SK-N-SH (cell line): ENCODE results near the gene GPR15.

Source experiments
- EZH2phosphoT487 ChIP-seq: fragments of 200-600 bp; sonication (generic); IDR thresholded peaks from 2 replicates; pipeline ENCODE4 v1.6.1; 2017; ENCODE audit warnings: low read depth, mixed run types, mild to moderate bottlenecking, antibody characterized with exemption, moderate library complexity, borderline replicate concordance
- JUND ChIP-seq: IDR thresholded peaks from 2 replicates; pipeline ENCODE4 v1.4.0; 2012
- MEF2A ChIP-seq: IDR thresholded peaks from 2 replicates; pipeline ENCODE4 v1.4.0; 2012; ENCODE audit warnings: low read depth, borderline replicate concordance
- NFIC ChIP-seq: IDR thresholded peaks from 2 replicates; pipeline ENCODE4 v1.4.0; 2012; ENCODE audit warnings: borderline replicate concordance
- NRF1 ChIP-seq: IDR thresholded peaks from 2 replicates; pipeline ENCODE4 v1.6.1; 2012; ENCODE audit warnings: low read depth, mild to moderate bottlenecking, low read length
- POLR2AphosphoS5 ChIP-seq: IDR thresholded peaks from 2 replicates; pipeline ENCODE4 v1.6.1; 2012; ENCODE audit warnings: low read depth, low read length
- RAD21 ChIP-seq: IDR thresholded peaks from 2 replicates; pipeline ENCODE4 v1.6.1; 2012; ENCODE audit warnings: mild to moderate bottlenecking, low read length
- RFX5 ChIP-seq: IDR thresholded peaks from 2 replicates; pipeline ENCODE4 v1.6.1; 2012; ENCODE audit warnings: mild to moderate bottlenecking, improper control_type of control experiment, low read length
- SMC3 ChIP-seq: IDR thresholded peaks from 2 replicates; pipeline ENCODE4 v1.6.1; 2012; ENCODE audit warnings: low read depth, low read length, improper control_type of control experiment
- USF1 ChIP-seq: IDR thresholded peaks from 2 replicates; pipeline ENCODE4 v1.4.0; 2012; ENCODE audit warnings: low read depth, borderline replicate concordance
- YY1 ChIP-seq: IDR thresholded peaks from 2 replicates; pipeline ENCODE4 v1.4.0; 2012; ENCODE audit warnings: low read depth, mild to moderate bottlenecking
- TF ChIP-seq, protein P1 (sequence below): fragments of 200-600 bp; sonication (generic); IDR thresholded peaks from 2 replicates; pipeline ENCODE4 v1.6.1; 2017; ENCODE audit warnings: antibody characterized with exemption, mild to moderate bottlenecking, moderate library complexity
- TF ChIP-seq, protein P2 (sequence below): IDR thresholded peaks from 2 replicates; pipeline ENCODE4 v1.6.1; 2012; ENCODE audit warnings: mild to moderate bottlenecking, low read depth, low read length, moderate library complexity

GRCh38 chr3:98512576-98512975 is 19.2 kb upstream of the GPR15 start:
- TF ChIP-seq RFX5 (no peak), EZH2phosphoT487 (no peak), MEF2A (no peak), JUND (no peak), NRF1 (no peak), RAD21 (no peak), SMC3 (no peak), NFIC (no peak), POLR2AphosphoS5 (no peak), USF1 (no peak), YY1 (no peak)
- TF ChIP-seq, protein P1, sequence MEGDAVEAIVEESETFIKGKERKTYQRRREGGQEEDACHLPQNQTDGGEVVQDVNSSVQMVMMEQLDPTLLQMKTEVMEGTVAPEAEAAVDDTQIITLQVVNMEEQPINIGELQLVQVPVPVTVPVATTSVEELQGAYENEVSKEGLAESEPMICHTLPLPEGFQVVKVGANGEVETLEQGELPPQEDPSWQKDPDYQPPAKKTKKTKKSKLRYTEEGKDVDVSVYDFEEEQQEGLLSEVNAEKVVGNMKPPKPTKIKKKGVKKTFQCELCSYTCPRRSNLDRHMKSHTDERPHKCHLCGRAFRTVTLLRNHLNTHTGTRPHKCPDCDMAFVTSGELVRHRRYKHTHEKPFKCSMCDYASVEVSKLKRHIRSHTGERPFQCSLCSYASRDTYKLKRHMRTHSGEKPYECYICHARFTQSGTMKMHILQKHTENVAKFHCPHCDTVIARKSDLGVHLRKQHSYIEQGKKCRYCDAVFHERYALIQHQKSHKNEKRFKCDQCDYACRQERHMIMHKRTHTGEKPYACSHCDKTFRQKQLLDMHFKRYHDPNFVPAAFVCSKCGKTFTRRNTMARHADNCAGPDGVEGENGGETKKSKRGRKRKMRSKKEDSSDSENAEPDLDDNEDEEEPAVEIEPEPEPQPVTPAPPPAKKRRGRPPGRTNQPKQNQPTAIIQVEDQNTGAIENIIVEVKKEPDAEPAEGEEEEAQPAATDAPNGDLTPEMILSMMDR = no peak
- TF ChIP-seq, protein P2, sequence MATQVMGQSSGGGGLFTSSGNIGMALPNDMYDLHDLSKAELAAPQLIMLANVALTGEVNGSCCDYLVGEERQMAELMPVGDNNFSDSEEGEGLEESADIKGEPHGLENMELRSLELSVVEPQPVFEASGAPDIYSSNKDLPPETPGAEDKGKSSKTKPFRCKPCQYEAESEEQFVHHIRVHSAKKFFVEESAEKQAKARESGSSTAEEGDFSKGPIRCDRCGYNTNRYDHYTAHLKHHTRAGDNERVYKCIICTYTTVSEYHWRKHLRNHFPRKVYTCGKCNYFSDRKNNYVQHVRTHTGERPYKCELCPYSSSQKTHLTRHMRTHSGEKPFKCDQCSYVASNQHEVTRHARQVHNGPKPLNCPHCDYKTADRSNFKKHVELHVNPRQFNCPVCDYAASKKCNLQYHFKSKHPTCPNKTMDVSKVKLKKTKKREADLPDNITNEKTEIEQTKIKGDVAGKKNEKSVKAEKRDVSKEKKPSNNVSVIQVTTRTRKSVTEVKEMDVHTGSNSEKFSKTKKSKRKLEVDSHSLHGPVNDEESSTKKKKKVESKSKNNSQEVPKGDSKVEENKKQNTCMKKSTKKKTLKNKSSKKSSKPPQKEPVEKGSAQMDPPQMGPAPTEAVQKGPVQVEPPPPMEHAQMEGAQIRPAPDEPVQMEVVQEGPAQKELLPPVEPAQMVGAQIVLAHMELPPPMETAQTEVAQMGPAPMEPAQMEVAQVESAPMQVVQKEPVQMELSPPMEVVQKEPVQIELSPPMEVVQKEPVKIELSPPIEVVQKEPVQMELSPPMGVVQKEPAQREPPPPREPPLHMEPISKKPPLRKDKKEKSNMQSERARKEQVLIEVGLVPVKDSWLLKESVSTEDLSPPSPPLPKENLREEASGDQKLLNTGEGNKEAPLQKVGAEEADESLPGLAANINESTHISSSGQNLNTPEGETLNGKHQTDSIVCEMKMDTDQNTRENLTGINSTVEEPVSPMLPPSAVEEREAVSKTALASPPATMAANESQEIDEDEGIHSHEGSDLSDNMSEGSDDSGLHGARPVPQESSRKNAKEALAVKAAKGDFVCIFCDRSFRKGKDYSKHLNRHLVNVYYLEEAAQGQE = no peak
